ENCODE data around the gene GHSR.

The GHSR gene

GRCh38 chr3:172467170-172467824, 19.0 kb upstream of the GHSR start:
- no peak for DNase-seq (ENCODE audit: low read depth, low spot score)
- peaks cover 2% of the 10 kb centered on the region for H3K4me1 ChIP-seq (ENCODE audit: insufficient read depth, insufficient read length)
- H3K9me3 ChIP-seq (ENCODE audit: insufficient read depth, low read length), result peaks cover 8% of the 10 kb centered on the region
- no peak overlapping the region for H3K9ac ChIP-seq (ENCODE audit: insufficient read length, low read depth)
- no peaks in the 10 kb centered on the region for H3K36me3 ChIP-seq (ENCODE audit: insufficient read depth, insufficient read length, low read length)
- no peaks in the 10 kb centered on the region for H3K27me3 ChIP-seq (ENCODE audit: insufficient read depth, insufficient read length)
- TF ChIP-seq YY1 (IDR thresholded peaks at IDR 0.05; ENCODE audit: insufficient read depth, insufficient read length) (no peak), SUZ12 (IDR thresholded peaks at IDR 0.05; ENCODE audit: extremely low read depth, insufficient read depth, insufficient read length) (no peak), ZNF274 (IDR thresholded peaks at IDR 0.05; ENCODE audit: low read depth, low read length) (no peak)
- no peak overlapping the region for H3K4me3 ChIP-seq (ENCODE audit: insufficient read length, low read depth)

GRCh38 chr3:172466553-172467130, 18.4 kb upstream of the GHSR start:
- Histone ChIP-seq H3K36me3 (ENCODE audit: insufficient read depth, insufficient read length, low read length) (no peaks in the 10 kb centered on the region), H3K4me3 (ENCODE audit: insufficient read length, low read depth) (no peak overlapping the region), H3K9me3 (ENCODE audit: insufficient read depth, low read length) (peaks cover 1% of the 10 kb centered on the region; the same call in 1 of the 2 replicates), H3K27me3 (ENCODE audit: insufficient read depth, insufficient read length) (no peaks in the 10 kb centered on the region), H3K4me1 (ENCODE audit: insufficient read depth, insufficient read length) (peaks cover 2% of the 10 kb centered on the region), H3K9ac (ENCODE audit: insufficient read length, low read depth) (no peak overlapping the region)
- DNase-seq (ENCODE audit: low read depth, low spot score), result no peak
- TF ChIP-seq YY1 (IDR thresholded peaks at IDR 0.05; ENCODE audit: insufficient read depth, insufficient read length) (no peak), ZNF274 (IDR thresholded peaks at IDR 0.05; ENCODE audit: low read depth, low read length) (no peak), SUZ12 (IDR thresholded peaks at IDR 0.05; ENCODE audit: extremely low read depth, insufficient read depth, insufficient read length) (no peak)

GRCh38 chr3:172465281-172465680, 17.0 kb upstream of the GHSR start:
- Histone ChIP-seq H3K4me1 (ENCODE audit: insufficient read depth, insufficient read length) (peaks cover 2% of the 10 kb centered on the region), H3K9me3 (ENCODE audit: insufficient read depth, low read length) (no peaks in the 10 kb centered on the region), H3K9ac (ENCODE audit: insufficient read length, low read depth) (no peak overlapping the region), H3K27me3 (ENCODE audit: insufficient read depth, insufficient read length) (no peaks in the 10 kb centered on the region), H3K36me3 (ENCODE audit: insufficient read depth, insufficient read length, low read length) (no peaks in the 10 kb centered on the region), H3K4me3 (ENCODE audit: insufficient read length, low read depth) (no peak overlapping the region)
- TF ChIP-seq SUZ12 (IDR thresholded peaks at IDR 0.05; ENCODE audit: extremely low read depth, insufficient read depth, insufficient read length), result no peak
- no peak for TF ChIP-seq YY1 (IDR thresholded peaks at IDR 0.05; ENCODE audit: insufficient read depth, insufficient read length)
- no peak for TF ChIP-seq ZNF274 (IDR thresholded peaks at IDR 0.05; ENCODE audit: low read depth, low read length)
- no peak for DNase-seq (ENCODE audit: low read depth, low spot score)

GRCh38 chr3:172464306-172464705, 16.1 kb upstream of the GHSR start:
- no peak overlapping the region for H3K4me3 ChIP-seq (ENCODE audit: insufficient read length, low read depth)
- H3K9me3 ChIP-seq (ENCODE audit: insufficient read depth, low read length), result no peaks in the 10 kb centered on the region
- TF ChIP-seq YY1 (IDR thresholded peaks at IDR 0.05; ENCODE audit: insufficient read depth, insufficient read length) (no peak), SUZ12 (IDR thresholded peaks at IDR 0.05; ENCODE audit: extremely low read depth, insufficient read depth, insufficient read length) (no peak), ZNF274 (IDR thresholded peaks at IDR 0.05; ENCODE audit: low read depth, low read length) (no peak)
- H3K27me3 ChIP-seq (ENCODE audit: insufficient read depth, insufficient read length), result no peaks in the 10 kb centered on the region
- no peaks in the 10 kb centered on the region for H3K36me3 ChIP-seq (ENCODE audit: insufficient read depth, insufficient read length, low read length)
- DNase-seq (ENCODE audit: low read depth, low spot score), result no peak
- peaks cover 2% of the 10 kb centered on the region for H3K4me1 ChIP-seq (ENCODE audit: insufficient read depth, insufficient read length)
- no peak overlapping the region for H3K9ac ChIP-seq (ENCODE audit: insufficient read length, low read depth)

- Histone ChIP-seq H3K9me3 (ENCODE audit: insufficient read depth, low read length) (no peaks in the 10 kb centered on the region), H3K9ac (ENCODE audit: insufficient read length, low read depth) (no peak overlapping the region), H3K4me3 (ENCODE audit: insufficient read length, low read depth) (no peak overlapping the region), H3K36me3 (ENCODE audit: insufficient read depth, insufficient read length, low read length) (no peaks in the 10 kb centered on the region), H3K4me1 (ENCODE audit: insufficient read depth, insufficient read length) (no peaks in the 10 kb centered on the region), H3K27me3 (ENCODE audit: insufficient read depth, insufficient read length) (no peaks in the 10 kb centered on the region)
- no peak for DNase-seq (ENCODE audit: low read depth, low spot score)
- TF ChIP-seq ZNF274 (IDR thresholded peaks at IDR 0.05; ENCODE audit: low read depth, low read length), result no peak
These were observed 13.4 kb upstream of the GHSR start for GRCh38 chr3:172461530-172462138.

- no peak for TF ChIP-seq SUZ12 (IDR thresholded peaks at IDR 0.05; ENCODE audit: extremely low read depth, insufficient read depth, insufficient read length)
- Histone ChIP-seq H3K9ac (ENCODE audit: insufficient read length, low read depth) (no peak overlapping the region), H3K36me3 (ENCODE audit: insufficient read depth, insufficient read length, low read length) (no peaks in the 10 kb centered on the region), H3K9me3 (ENCODE audit: insufficient read depth, low read length) (no peaks in the 10 kb centered on the region), H3K4me1 (ENCODE audit: insufficient read depth, insufficient read length) (no peaks in the 10 kb centered on the region), H3K27me3 (ENCODE audit: insufficient read depth, insufficient read length) (peaks cover 3% of the 10 kb centered on the region), H3K4me3 (ENCODE audit: insufficient read length, low read depth) (no peak overlapping the region)
- no peak for DNase-seq (ENCODE audit: low read depth, low spot score)
These were observed 8.1 kb upstream of the GHSR start for GRCh38 chr3:172456404-172456803.

GRCh38 chr3:172454180-172454579, 5.9 kb upstream of the GHSR start:
- DNase-seq (ENCODE audit: low read depth, low spot score), result no peak
- no peaks in the 10 kb centered on the region for H3K9me3 ChIP-seq (ENCODE audit: insufficient read depth, low read length)

More at GRCh38 chr3:172454180-172454579, 5.9 kb upstream of the GHSR start:
- Histone ChIP-seq H3K27me3 (ENCODE audit: insufficient read depth, insufficient read length) (peaks cover 25% of the 10 kb centered on the region), H3K4me3 (ENCODE audit: insufficient read length, low read depth) (no peak overlapping the region), H3K9ac (ENCODE audit: insufficient read length, low read depth) (no peak overlapping the region), H3K4me1 (ENCODE audit: insufficient read depth, insufficient read length) (no peaks in the 10 kb centered on the region), H3K36me3 (ENCODE audit: insufficient read depth, insufficient read length, low read length) (no peaks in the 10 kb centered on the region)
- TF ChIP-seq YY1 (IDR thresholded peaks at IDR 0.05; ENCODE audit: insufficient read depth, insufficient read length) (no peak), SUZ12 (IDR thresholded peaks at IDR 0.05; ENCODE audit: extremely low read depth, insufficient read depth, insufficient read length) (no peak), ZNF274 (IDR thresholded peaks at IDR 0.05; ENCODE audit: low read depth, low read length) (no peak)
